Astrocyte (in vitro differentiated cells and primary cell): ENCODE measurements around the gene PTPN6. TPM values are rescaled to one million over a fixed set of nuclear protein-coding genes. Genes with fewer than 3 reads are reported as not detected.

Source experiments
- DNase-seq: peaks from one replicate; pipeline ENCODE4 v3.0.0-alpha.2; 2010; ENCODE audit warnings: low read depth
- FAIRE-seq: peaks from 2 replicates; lab custom pipeline; 2011; peaks lifted over from hg19 to GRCh38; lab: Jason Lieb, UNC
- H2AFZ ChIP-seq: 2 replicates; pipeline ENCODE4 v1.6.0; 2012; ENCODE audit warnings: low read depth, low read length, inconsistent platforms
- H3K27ac ChIP-seq: 2 replicates; pipeline ENCODE4 v1.5.1; 2011; ENCODE audit warnings: low read depth, low read length, inconsistent platforms
- H3K27me3 ChIP-seq: 2 replicates; pipeline ENCODE4 v1.6.0; 2011; ENCODE audit warnings: low read length, inconsistent platforms; ENCODE audit not compliant: insufficient read depth
- H3K36me3 ChIP-seq: 2 replicates; pipeline ENCODE4 v1.5.1; 2011; ENCODE audit warnings: low read length, inconsistent platforms; ENCODE audit not compliant: insufficient read depth
- H3K4me1 ChIP-seq: 2 replicates; pipeline ENCODE4 v1.5.1; 2011; ENCODE audit warnings: low read length, inconsistent platforms; ENCODE audit not compliant: insufficient read depth
- H3K4me2 ChIP-seq: 2 replicates; pipeline ENCODE4 v1.6.0; 2012; ENCODE audit warnings: low read length, inconsistent platforms
- H3K4me3 ChIP-seq: 2 replicates; pipeline ENCODE4 v1.5.1; 2011; ENCODE audit warnings: low read depth, mild to moderate bottlenecking, low read length, inconsistent platforms; ENCODE audit not compliant: insufficient read depth
- H3K79me2 ChIP-seq: 2 replicates; pipeline ENCODE4 v1.6.0; 2012; ENCODE audit warnings: mild to moderate bottlenecking, low read length, inconsistent platforms; ENCODE audit not compliant: insufficient read depth
- H3K9ac ChIP-seq: 2 replicates; pipeline ENCODE4 v1.6.0; 2012; ENCODE audit warnings: mild to moderate bottlenecking, low read length, inconsistent platforms
- H3K9me3 ChIP-seq: 2 replicates; pipeline ENCODE4 v1.5.1; 2012; ENCODE audit warnings: low read depth, mild to moderate bottlenecking, low read length, inconsistent platforms; ENCODE audit not compliant: insufficient read depth
- H4K20me1 ChIP-seq: 2 replicates; pipeline ENCODE4 v1.6.0; 2012; ENCODE audit warnings: low read length, inconsistent platforms; ENCODE audit not compliant: insufficient read depth
- H3K27ac Mint-ChIP-seq: one replicate; pipeline ENCODE4 v1.8.0; 2021; ENCODE audit warnings: mild to moderate bottlenecking, mixed read lengths; ENCODE audit not compliant: unreplicated experiment
- H3K27me3 Mint-ChIP-seq: one replicate; pipeline ENCODE4 v1.8.0; 2021; ENCODE audit warnings: low read depth, mixed read lengths; ENCODE audit not compliant: unreplicated experiment
- H3K36me3 Mint-ChIP-seq: one replicate; pipeline ENCODE4 v1.8.0; 2021; ENCODE audit warnings: low read depth, mixed read lengths; ENCODE audit not compliant: unreplicated experiment
- H3K4me1 Mint-ChIP-seq: one replicate; pipeline ENCODE4 v1.8.0; 2021; ENCODE audit warnings: low read depth, mixed read lengths; ENCODE audit not compliant: unreplicated experiment
- H3K4me3 Mint-ChIP-seq: one replicate; pipeline ENCODE4 v1.8.0; 2021; ENCODE audit warnings: mild to moderate bottlenecking, moderate library complexity, mixed read lengths; ENCODE audit not compliant: unreplicated experiment
- H3K9me3 Mint-ChIP-seq: one replicate; pipeline ENCODE4 v1.8.0; 2021; ENCODE audit warnings: mild to moderate bottlenecking, mixed read lengths; ENCODE audit not compliant: unreplicated experiment
- CTCF ChIP-seq: IDR thresholded peaks from 2 replicates; pipeline ENCODE4 v1.5.1; 2011; ENCODE audit warnings: low read depth, mild to moderate bottlenecking, inconsistent platforms, low read length, moderate library complexity; ENCODE audit not compliant: insufficient read depth
- EZH2 ChIP-seq: IDR thresholded peaks from 2 replicates; pipeline ENCODE4 v1.6.1; 2012; ENCODE audit warnings: mild to moderate bottlenecking, low read length, inconsistent platforms; ENCODE audit not compliant: insufficient read depth
- total RNA-seq: library from RNA; stranded (reverse); gene quantifications from 2 replicates; pipeline ENCODE4 v1.2.1, GENCODE V29; 2021

The PTPN6 gene
- total RNA-seq, 1 donor from 2014 or later, result 8.9 TPM

GRCh38 chr12:6957741-6958608 is 6.8 kb downstream of the PTPN6 start:
- Mint-ChIP-seq H3K4me3 (peak overlapping the region; percentile 29), H3K9me3 (no peaks in the 10 kb centered on the region), H3K36me3 (peaks cover 2% of the 10 kb centered on the region), H3K4me1 (peaks cover 29% of the 10 kb centered on the region), H3K27me3 (peaks cover 4% of the 10 kb centered on the region), H3K27ac (peak overlapping the region; percentile 53)
- no peaks in the 10 kb centered on the region for H3K79me2 ChIP-seq
- no peaks in the 10 kb centered on the region for H3K9me3 ChIP-seq
- H3K4me1 ChIP-seq, result peaks cover 29% of the 10 kb centered on the region
- H3K27me3 ChIP-seq, result no peaks in the 10 kb centered on the region
- no peak overlapping the region for H3K4me3 ChIP-seq
- H3K27ac ChIP-seq, result no peak overlapping the region
- H4K20me1 ChIP-seq, result no peaks in the 10 kb centered on the region
- no peak overlapping the region for H3K4me2 ChIP-seq
- TF ChIP-seq EZH2 (no peak), CTCF (no peak)
- FAIRE-seq (no peak), DNase-seq (no peak)
- no peaks in the 10 kb centered on the region for H3K36me3 ChIP-seq
- H3K9ac ChIP-seq, result no peak overlapping the region
- H2AFZ ChIP-seq, result no peak overlapping the region

- H3K4me1 Mint-ChIP-seq, result peaks cover 27% of the 10 kb centered on the region
- Histone ChIP-seq H3K4me1 (peaks cover 24% of the 10 kb centered on the region), H3K4me3 (no peak overlapping the region), H3K79me2 (no peaks in the 10 kb centered on the region), H4K20me1 (no peaks in the 10 kb centered on the region), H3K27me3 (no peaks in the 10 kb centered on the region), H3K36me3 (no peaks in the 10 kb centered on the region), H3K9ac (no peak overlapping the region), H3K9me3 (no peaks in the 10 kb centered on the region), H3K4me2 (no peak overlapping the region), H3K27ac (no peak overlapping the region), H2AFZ (peak overlapping the region; percentile 47)
- H3K27me3 Mint-ChIP-seq, result peaks cover 4% of the 10 kb centered on the region
- FAIRE-seq, result no peak
- peaks cover 2% of the 10 kb centered on the region for H3K36me3 Mint-ChIP-seq
- no peak for TF ChIP-seq CTCF
- no peak for TF ChIP-seq EZH2
- no peak for DNase-seq
- peak overlapping the region; percentile 53 for H3K27ac Mint-ChIP-seq
- H3K9me3 Mint-ChIP-seq, result no peaks in the 10 kb centered on the region
- peak overlapping the region; percentile 29 for H3K4me3 Mint-ChIP-seq
Measured at GRCh38 chr12:6958609-6959057, 7.5 kb downstream of the PTPN6 start.
